AG08395 (cell line): ENCODE measurements around the gene ITGAL.
A peak's percentile ranks its signal among the peaks of the same experiment; 100 is the strongest.
"Not testable (repeated sequence)": the region's sequence is repeated elsewhere in the genome, so short reads cannot be mapped to it uniquely, and the experiment has no call there.

Experiments
- DNase-seq: peaks from one replicate; pipeline ENCODE4 v3.0.0; 2012; ENCODE audit warnings: mixed read lengths, low spot score

The ITGAL gene

DNA sequence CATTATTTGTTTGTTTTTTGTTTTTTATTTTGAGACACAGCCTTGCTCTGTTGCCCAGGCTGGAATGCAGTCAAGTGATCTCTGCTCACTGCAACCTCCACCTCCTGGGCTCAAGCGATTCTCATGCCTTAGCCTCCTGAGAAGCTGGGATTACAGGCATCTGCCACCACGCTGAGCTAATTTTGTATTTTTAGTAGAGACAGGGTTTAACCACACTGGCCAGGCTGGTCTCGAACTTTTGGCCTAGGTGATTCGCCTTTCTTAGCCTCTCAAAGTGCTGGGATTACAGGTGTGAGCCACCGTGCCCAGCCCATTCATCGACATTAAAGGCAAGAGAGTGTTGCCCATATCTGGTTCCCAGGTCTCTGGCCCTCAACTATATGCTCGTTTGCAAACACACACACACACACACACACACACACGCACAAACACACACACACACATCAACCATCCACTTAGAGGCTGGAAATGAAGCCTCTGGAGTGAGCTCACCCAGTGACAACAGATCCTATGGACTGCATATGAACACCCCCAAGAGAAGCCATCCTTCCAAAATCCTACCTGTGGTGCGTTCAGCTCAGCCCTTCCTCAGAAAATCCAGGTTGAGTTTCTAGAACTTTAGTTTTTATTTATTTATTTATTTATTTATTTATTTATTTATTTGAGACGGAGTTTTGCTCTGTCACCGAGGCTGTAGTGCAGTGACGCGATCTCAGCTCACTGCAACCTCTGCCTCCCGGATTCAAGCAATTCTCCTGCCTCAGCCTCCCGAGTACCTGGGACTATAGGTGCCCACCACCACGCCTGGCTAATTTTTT, 14.6 kb upstream of the ITGAL start:
- no peak for DNase-seq

- DNase-seq = no peak
Observed at GRCh38 chr16:30458561-30459394, 13.8 kb upstream of the ITGAL start.

GRCh38 chr16:30459456-30459855, 13.1 kb upstream of the ITGAL start:
- DNase-seq = no peak

GRCh38 chr16:30461426-30461825, 11.1 kb upstream of the ITGAL start:
- DNase-seq = not testable (repeated sequence)

DNA sequence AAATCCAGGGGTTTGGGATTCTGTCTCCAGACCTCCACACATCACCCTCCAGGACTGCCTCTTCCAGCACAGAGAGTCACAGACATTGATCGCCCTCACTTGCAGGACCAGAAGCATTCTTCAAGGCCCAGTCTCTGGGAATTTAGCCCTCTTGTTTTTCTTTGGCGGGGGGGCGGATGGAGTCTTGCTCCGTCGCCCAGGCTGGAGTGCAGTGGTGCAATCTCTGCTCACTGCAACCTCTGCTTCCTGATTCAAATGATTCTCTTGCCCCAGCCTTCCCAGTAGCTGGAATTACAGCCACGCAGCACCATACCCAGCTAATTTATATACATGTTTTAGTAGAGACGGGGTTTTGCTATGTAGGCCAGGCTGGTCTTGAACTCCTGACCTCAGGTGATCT, 8.5 kb upstream of the ITGAL start:
- DNase-seq = no peak

- no peak for DNase-seq
Observed at GRCh38 chr16:30470170-30470512, 2.4 kb upstream of the ITGAL start.

GRCh38 chr16:30470632-30470995, 1.9 kb upstream of the ITGAL start:
- DNase-seq = no peak

GRCh38 chr16:30473231-30474073, 910 bp downstream of the ITGAL start:
- DNase-seq = no peak

- no peak for DNase-seq
Observed at GRCh38 chr16:30474074-30474452, 1.5 kb downstream of the ITGAL start.

DNA sequence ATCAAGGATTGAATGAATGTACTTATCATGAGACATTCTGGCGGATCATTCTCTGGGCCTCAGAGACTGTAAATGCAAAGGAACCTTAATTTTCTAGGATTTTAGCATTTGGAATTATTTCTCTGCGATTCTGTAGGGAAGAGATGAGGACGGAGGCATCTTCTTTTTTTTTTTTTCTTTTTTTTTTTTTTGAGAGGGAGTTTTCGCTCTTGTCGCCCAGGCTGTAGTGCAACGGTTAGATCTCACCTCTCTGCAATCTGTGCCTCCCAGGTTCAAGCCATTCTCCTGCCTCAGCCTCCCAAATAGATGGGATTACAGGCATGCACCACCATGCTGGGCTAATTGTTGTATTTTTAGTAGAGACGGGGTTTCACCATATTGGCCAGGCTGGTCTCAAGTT, 2.1 kb downstream of the ITGAL start:
- no peak for DNase-seq

DNA sequence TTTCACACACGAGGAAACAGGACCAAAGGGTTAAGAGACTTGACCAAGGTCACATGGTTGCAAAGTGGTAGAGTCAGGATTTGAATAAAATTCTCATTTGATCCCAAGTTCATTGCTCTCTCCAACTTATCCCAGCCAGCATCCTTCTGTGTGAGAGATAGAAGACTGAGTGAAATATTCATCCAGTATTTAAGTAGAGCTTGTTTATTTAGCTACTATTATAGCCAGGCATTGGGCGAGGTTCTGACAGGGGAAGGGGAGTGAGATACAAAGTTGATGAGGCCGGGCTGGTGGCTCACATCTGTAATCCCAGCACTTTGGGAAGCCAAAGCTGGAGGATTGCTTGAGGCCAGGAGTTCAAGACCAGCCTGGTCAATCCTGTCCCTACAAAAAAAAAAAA, 4.4 kb downstream of the ITGAL start:
- DNase-seq = no peak

DNA sequence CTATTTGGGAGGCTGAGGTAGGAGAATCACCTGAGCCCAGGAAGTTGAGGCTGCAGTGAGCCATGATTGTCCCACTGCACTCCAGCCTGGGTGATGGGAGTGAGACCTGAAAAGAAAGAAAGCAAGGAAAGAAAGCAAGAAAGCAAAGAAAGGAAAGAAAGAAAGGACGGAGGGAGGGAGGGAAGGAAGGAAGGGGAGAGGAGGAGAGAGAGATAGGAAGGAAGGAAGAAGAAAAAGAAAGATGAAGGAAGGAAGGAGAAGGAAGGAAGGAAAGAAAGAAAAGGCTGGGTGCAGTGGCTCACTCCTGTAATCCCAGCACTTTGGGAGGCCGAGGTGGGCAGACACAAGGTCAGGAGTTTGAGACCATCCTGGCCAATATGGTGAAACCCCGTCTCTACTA, 5.2 kb downstream of the ITGAL start:
- DNase-seq = not testable (repeated sequence)

DNA sequence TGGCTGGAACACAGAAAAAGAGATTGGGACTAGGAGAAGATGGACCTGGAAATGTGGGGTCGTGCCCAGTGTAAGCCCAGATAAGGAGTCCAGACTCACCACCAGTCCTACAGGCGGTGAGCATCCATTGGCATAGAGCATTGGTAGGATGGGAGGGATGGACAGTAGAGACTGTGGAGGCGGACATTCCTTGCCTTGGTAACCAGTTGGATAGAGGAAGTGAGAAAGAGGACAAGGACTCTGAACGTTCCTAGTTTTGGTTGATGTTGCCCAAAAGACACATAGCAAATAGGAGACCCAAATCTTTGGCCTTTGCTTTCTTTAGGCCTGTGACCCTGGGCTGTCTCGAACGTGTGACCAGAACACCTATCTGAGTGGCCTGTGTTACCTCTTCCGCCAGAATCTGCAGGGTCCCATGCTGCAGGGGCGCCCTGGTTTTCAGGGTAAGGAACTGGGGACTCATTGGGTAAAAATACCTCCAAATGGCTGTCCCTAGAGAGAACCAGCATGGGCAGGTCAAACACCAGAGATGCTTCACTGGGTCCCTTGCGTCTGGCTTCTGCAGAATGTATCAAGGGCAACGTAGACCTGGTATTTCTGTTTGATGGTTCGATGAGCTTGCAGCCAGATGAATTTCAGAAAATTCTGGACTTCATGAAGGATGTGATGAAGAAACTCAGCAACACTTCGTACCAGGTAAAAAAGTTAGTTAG, 6.4 kb downstream of the ITGAL start:
- no peak for DNase-seq

GRCh38 chr16:30481381-30481780, 8.8 kb downstream of the ITGAL start:
- no peak for DNase-seq

DNA sequence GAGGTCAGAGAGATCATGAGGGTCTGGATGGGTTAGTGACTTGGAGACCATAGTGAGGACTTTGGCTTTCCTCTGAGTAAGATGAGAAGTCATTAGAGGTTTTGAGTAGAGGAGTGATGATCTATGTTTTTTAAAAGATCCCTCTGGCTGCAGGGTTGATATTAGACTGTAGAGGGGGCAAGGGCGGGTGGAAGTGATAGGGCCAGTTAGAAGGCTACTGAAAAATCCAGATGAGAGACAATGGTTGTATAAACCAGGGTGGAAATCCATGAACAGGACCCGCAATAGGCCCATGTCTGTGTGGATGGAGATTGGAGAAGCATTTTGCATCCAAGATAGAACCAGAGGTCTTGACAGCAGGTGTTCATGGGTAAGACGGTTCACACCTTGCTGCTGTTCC, 9.8 kb downstream of the ITGAL start:
- peak; percentile 17 for DNase-seq

DNA sequence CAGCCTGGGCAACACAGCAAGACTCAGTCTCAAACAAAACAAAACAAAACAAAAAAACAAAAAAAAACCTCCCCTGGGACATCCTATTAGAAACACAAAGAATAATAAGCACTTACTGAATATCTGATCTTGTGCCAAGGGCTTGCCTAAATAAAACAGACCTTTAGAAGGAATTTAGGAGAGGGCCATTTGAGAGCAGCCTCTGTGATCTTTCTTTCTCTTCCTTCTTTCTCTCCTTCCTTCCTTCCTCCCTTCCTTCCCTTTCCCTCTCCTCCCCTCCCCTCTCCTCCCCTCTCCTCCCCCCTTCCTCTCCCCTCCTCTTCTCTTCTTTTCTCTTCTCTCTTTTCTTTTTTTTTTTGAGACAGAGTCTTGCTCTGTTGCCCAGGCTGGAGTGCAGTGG, 12.3 kb downstream of the ITGAL start:
- DNase-seq = no peak

- DNase-seq = peak; percentile 28
Observed at GRCh38 chr16:30485818-30486436, 13.4 kb downstream of the ITGAL start.

DNA sequence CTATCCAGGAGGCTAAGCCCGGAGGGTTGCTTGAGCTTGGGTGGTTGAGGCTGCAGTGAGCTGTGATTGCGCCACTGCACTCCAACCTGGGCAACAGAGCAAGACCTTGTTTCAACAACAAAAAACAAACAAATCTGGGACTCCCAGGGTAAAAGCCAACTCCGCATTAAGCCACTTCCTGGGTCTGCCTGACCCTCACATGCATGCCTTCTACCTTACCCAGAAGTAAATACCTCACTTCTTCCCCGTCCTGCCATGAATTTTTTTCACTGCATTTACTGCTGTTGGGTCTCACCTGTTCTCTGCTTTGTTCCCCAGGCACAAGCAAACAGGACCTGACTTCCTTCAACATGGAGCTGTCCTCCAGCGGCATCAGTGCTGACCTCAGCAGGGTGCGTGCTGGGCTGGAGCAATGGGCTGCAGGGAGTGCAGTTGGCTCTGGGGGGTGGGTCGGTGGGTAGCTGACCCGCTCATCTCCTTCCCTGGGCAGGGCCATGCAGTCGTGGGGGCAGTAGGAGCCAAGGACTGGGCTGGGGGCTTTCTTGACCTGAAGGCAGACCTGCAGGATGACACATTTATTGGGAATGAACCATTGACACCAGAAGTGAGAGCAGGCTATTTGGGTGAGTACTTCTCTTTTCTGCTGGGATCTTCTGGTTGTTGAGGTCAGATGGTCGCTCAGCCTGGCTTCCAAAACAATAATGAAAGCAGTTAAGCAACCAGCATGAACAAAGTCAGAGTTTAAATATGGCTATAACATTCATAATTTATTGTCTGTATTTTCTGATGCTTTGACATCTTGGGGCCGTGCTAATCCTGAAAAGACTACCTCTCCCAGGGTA, 16.4 kb downstream of the ITGAL start:
- DNase-seq = no peak

- no peak for DNase-seq
Observed at GRCh38 chr16:30490210-30490609, 17.7 kb downstream of the ITGAL start.

- DNase-seq = no peak
Observed at GRCh38 chr16:30491229-30491628, 18.7 kb downstream of the ITGAL start.
